ENCODE measurements around the gene MLYCD. TPM values are rescaled to one million over a fixed set of nuclear protein-coding genes. Genes with fewer than 3 reads are reported as not detected.

Gene MLYCD
- total and polyA plus RNA-seq, 4 donors, result 3.7 to 24.4 (median 7.5) TPM

GRCh38 chr16:83895942-83896341 is 3.0 kb upstream of the MLYCD start:
- Histone ChIP-seq H3K27me3 (ENCODE audit: control insufficient read depth in 4 of 4, insufficient read depth in 4 of 4, low read length in 3 of 4) (no peaks in the 10 kb centered on the region), H3K36me3 (ENCODE audit: control insufficient read depth in 4 of 4, insufficient read depth in 3 of 4, low read depth in 1 of 4, low read length in 3 of 4) (no peaks in the 10 kb centered on the region), H3K9ac (ENCODE audit: low read depth in 1 of 2, low read length in 2 of 2) (no peak overlapping the region), H3K9me3 (ENCODE audit: control insufficient read depth in 4 of 4, low read length in 3 of 4) (peaks cover 0 to 5% (median 2%) of the 10 kb centered on the region in 4 donors), H3K4me3 (ENCODE audit: low read depth in 1 of 3, low read length in 3 of 3) (no peak overlapping the region), H3K27ac (ENCODE audit: low read depth in 1 of 2, low read length in 2 of 2) (no peak overlapping the region), H3K4me1 (ENCODE audit: control insufficient read depth in 4 of 4, insufficient read depth in 4 of 4, low read length in 3 of 4) (peaks cover 1 to 20% (median 16%) of the 10 kb centered on the region in 4 donors)
- TF ChIP-seq FOXA1 (IDR thresholded peaks at IDR 0.05) (no peak), MAX (IDR thresholded peaks at IDR 0.05) (no peak), RAD21 (IDR thresholded peaks at IDR 0.05) (no peak), ZBTB33 (IDR thresholded peaks at IDR 0.05) (no peak), ATF3 (IDR thresholded peaks at IDR 0.05) (no peak), GABPA (IDR thresholded peaks at IDR 0.05 in 1 of 2, conservative IDR thresholded peaks at IDR 0.05 in 1 of 2) (no peak), FOXA2 (IDR thresholded peaks at IDR 0.05) (no peak), NR2F2 (IDR thresholded peaks at IDR 0.05) (no peak), HNF4A (conservative IDR thresholded peaks at IDR 0.05) (no peak), JUND (IDR thresholded peaks at IDR 0.05) (no peak), EGR1 (IDR thresholded peaks at IDR 0.05; ENCODE audit: low read depth in 2 of 2) (no peak)
- TF ChIP-seq, protein P1, sequence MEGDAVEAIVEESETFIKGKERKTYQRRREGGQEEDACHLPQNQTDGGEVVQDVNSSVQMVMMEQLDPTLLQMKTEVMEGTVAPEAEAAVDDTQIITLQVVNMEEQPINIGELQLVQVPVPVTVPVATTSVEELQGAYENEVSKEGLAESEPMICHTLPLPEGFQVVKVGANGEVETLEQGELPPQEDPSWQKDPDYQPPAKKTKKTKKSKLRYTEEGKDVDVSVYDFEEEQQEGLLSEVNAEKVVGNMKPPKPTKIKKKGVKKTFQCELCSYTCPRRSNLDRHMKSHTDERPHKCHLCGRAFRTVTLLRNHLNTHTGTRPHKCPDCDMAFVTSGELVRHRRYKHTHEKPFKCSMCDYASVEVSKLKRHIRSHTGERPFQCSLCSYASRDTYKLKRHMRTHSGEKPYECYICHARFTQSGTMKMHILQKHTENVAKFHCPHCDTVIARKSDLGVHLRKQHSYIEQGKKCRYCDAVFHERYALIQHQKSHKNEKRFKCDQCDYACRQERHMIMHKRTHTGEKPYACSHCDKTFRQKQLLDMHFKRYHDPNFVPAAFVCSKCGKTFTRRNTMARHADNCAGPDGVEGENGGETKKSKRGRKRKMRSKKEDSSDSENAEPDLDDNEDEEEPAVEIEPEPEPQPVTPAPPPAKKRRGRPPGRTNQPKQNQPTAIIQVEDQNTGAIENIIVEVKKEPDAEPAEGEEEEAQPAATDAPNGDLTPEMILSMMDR (IDR thresholded peaks at IDR 0.05; ENCODE audit: low read depth, low read length, missing input control), result no peak
- WGBS, result 87% methylated on average over 3 of the region's 3 CpGs
- DNase-seq (ENCODE audit: low spot score), result no peak

DNA sequence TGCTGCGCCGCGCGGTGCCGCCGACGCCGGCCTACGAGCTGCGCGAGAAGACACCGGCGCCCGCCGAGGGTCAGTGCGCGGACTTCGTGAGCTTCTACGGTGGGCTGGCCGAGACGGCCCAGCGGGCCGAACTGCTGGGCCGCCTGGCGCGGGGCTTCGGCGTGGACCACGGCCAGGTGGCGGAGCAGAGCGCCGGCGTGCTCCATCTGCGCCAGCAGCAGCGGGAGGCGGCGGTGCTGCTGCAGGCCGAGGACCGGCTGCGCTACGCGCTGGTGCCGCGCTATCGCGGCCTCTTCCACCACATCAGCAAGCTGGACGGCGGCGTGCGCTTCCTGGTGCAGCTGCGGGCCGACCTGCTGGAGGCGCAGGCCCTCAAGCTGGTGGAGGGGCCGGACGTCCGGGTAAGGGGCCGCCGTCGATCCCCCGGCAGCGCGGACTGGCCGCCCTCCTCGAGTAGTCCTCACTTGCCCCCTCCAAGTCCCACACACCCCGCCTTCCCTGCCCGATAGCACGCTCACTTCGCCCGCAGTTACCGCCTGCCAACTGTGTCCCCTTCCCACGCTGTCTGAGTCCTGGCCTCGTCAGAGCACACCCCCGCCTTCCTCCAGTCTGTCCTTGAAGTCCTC is 470 bp downstream of the MLYCD start:
- Histone ChIP-seq H3K9me3 (ENCODE audit: control insufficient read depth in 4 of 4, low read length in 3 of 4) (no peaks in the 10 kb centered on the region), H3K4me3 (ENCODE audit: low read depth in 1 of 3, low read length in 3 of 3) (peak overlapping the region; percentile 83 to 97 (median 95)), H3K36me3 (ENCODE audit: control insufficient read depth in 4 of 4, insufficient read depth in 3 of 4, low read depth in 1 of 4, low read length in 3 of 4) (no peaks in the 10 kb centered on the region), H3K4me1 (ENCODE audit: control insufficient read depth in 4 of 4, insufficient read depth in 4 of 4, low read length in 3 of 4) (peaks cover 11 to 42% (median 34%) of the 10 kb centered on the region in 4 donors), H3K27me3 (ENCODE audit: control insufficient read depth in 4 of 4, insufficient read depth in 4 of 4, low read length in 3 of 4) (no peaks in the 10 kb centered on the region), H3K9ac (ENCODE audit: low read depth in 1 of 2, low read length in 2 of 2) (peak overlapping the region; percentile 78 to 90), H3K27ac (ENCODE audit: low read depth in 1 of 2, low read length in 2 of 2) (peak overlapping the region; percentile 72 to 86)
- DNase-seq (ENCODE audit: low spot score), result peak; percentile 47
- WGBS, result under 1% methylated on average over 73 of the region's 73 CpGs
- TF ChIP-seq FOXA2 (IDR thresholded peaks at IDR 0.05) (no peak), TAF1 (conservative IDR thresholded peaks at IDR 0.05) (no peak), NR2F2 (IDR thresholded peaks at IDR 0.05) (no peak), YY1 (IDR thresholded peaks at IDR 0.05) (no peak), SP1 (IDR thresholded peaks at IDR 0.05) (no peak), HNF4G (IDR thresholded peaks at IDR 0.05) (no peak), JUND (IDR thresholded peaks at IDR 0.05) (no peak), HNF4A (conservative IDR thresholded peaks at IDR 0.05) (no peak), GABPA (IDR thresholded peaks at IDR 0.05 in 1 of 2, conservative IDR thresholded peaks at IDR 0.05 in 1 of 2) (no peak), RXRA (IDR thresholded peaks at IDR 0.05) (no peak), RAD21 (IDR thresholded peaks at IDR 0.05) (no peak), FOXA1 (IDR thresholded peaks at IDR 0.05) (no peak), EGR1 (IDR thresholded peaks at IDR 0.05; ENCODE audit: low read depth in 2 of 2) (no peak), ATF3 (IDR thresholded peaks at IDR 0.05) (no peak), REST (IDR thresholded peaks at IDR 0.05) (no peak), MAX (IDR thresholded peaks at IDR 0.05) (no peak)
- TF ChIP-seq, protein P1 (IDR thresholded peaks at IDR 0.05; ENCODE audit: low read depth, low read length, missing input control), result no peak

Data from liver (tissue), 9 donors.